HG02938 (cell line): ENCODE measurements around the gene FANCE.

Source experiments
- ATAC-seq: cut with Tn5 transposase; IDR thresholded peaks from one replicate; pipeline ENCODE4 v1.9.1; 2021; ENCODE audit warnings: mild to moderate bottlenecking, moderate library complexity; ENCODE audit not compliant: unreplicated experiment

The FANCE gene

GRCh38 chr6:35465646-35466045, 13.5 kb downstream of the FANCE start:
- no peak for ATAC-seq

- peak; percentile 77 for ATAC-seq
Observed at GRCh38 chr6:35468181-35468979, 16.2 kb downstream of the FANCE start, which contains the start of gene RPL10A. TSS of gene RPL10A (plus strand) at chr6:35468401. CDS start at chr6:35468435, 34 bp downstream.

- ATAC-seq, result no peak
Observed at GRCh38 chr6:35468980-35469750, 17.0 kb downstream of the FANCE start.

- ATAC-seq, result no peak
Observed at GRCh38 chr6:35469751-35470662, 17.9 kb downstream of the FANCE start.

- ATAC-seq, result no peak
Observed at GRCh38 chr6:35470663-35471120, 18.6 kb downstream of the FANCE start.

- ATAC-seq, result no peak
Observed at GRCh38 chr6:35471836-35472345, 19.8 kb downstream of the FANCE start.

GRCh38 chr6:35473075-35473849, 21.1 kb downstream of the FANCE start:
- ATAC-seq, result no peak

GRCh38 chr6:35473850-35474130, 21.7 kb downstream of the FANCE start:
- no peak for ATAC-seq

GRCh38 chr6:35474131-35474941, 22.2 kb downstream of the FANCE start:
- ATAC-seq, result no peak

- ATAC-seq, result no peak
Observed at GRCh38 chr6:35474942-35475570, 22.9 kb downstream of the FANCE start.

- ATAC-seq, result no peak
Observed at GRCh38 chr6:35475573-35475972, 23.4 kb downstream of the FANCE start.

GRCh38 chr6:35476004-35476403, 23.9 kb downstream of the FANCE start:
- no peak for ATAC-seq

- ATAC-seq, result no peak
Observed at GRCh38 chr6:35477028-35477427, 24.9 kb downstream of the FANCE start.

GRCh38 chr6:35477551-35478179, 25.5 kb downstream of the FANCE start:
- no peak for ATAC-seq

- no peak for ATAC-seq
Observed at GRCh38 chr6:35478259-35478658, 26.1 kb downstream of the FANCE start.

GRCh38 chr6:35480176-35480575, 28.0 kb downstream of the FANCE start:
- no peak for ATAC-seq

GRCh38 chr6:35481226-35481625, 29.1 kb downstream of the FANCE start:
- ATAC-seq, result no peak

- no peak for ATAC-seq
Observed at GRCh38 chr6:35483062-35483461, 30.9 kb downstream of the FANCE start.
